HepG2 (cell line): ENCODE data around the gene ACSL5. TPM values are rescaled to one million over a fixed set of nuclear protein-coding genes. Genes with fewer than 3 reads are reported as not detected.

ENCODE experiments used
- ARID3A ChIP-seq: IDR thresholded peaks from 2 replicates; pipeline ENCODE4 v1.6.1; 2012; ENCODE audit warnings: low read depth, low read length, improper control_type of control experiment
- E2F5 ChIP-seq: sonication (generic); formaldehyde crosslinking; conservative IDR thresholded peaks from 2 replicates; pipeline ENCODE4 v1.4.0; 2020; ENCODE audit warnings: missing genetic modification reagents
- EED ChIP-seq: sonication (generic); formaldehyde crosslinking; IDR thresholded peaks from 2 replicates; pipeline ENCODE4 v1.5.0; 2020; ENCODE audit warnings: mild to moderate bottlenecking, missing genetic modification reagents
- HIVEP1 ChIP-seq: sonication (generic); formaldehyde crosslinking; IDR thresholded peaks from 2 replicates; pipeline ENCODE4 v1.4.0; 2020; ENCODE audit warnings: mild to moderate bottlenecking, missing genetic modification reagents
- JARID2 ChIP-seq: sonication (generic); formaldehyde crosslinking; IDR thresholded peaks from 2 replicates; pipeline ENCODE4 v1.8.1; 2023; ENCODE audit warnings: missing genetic modification reagents, inconsistent platforms; ENCODE audit not compliant: insufficient replicate concordance
- KLF13 ChIP-seq: sonication (generic); formaldehyde crosslinking; IDR thresholded peaks from 2 replicates; pipeline ENCODE4 v1.4.0; 2020; ENCODE audit warnings: mild to moderate bottlenecking, missing genetic modification reagents
- MXD3 ChIP-seq: IDR thresholded peaks from 2 replicates; pipeline ENCODE4 v1.6.1; 2016; ENCODE audit warnings: mild to moderate bottlenecking, missing biosample characterization, missing genetic modification reagents
- SOX13 ChIP-seq, 3 experiments: fragments of 450-650 bp in 1 of 3; sonication (generic) in 1 of 3; formaldehyde crosslinking in 1 of 3; IDR thresholded peaks in 2 of 3; conservative IDR thresholded peaks in 1 of 3; 2 replicates each; pipeline versions ENCODE4 v1.5.0 to v1.6.1; 2016 to 2020; ENCODE audit warnings: antibody characterized with exemption in 1 of 3, mild to moderate bottlenecking in 1 of 3, missing compliant biosample characterization in 1 of 3, missing genetic modification reagents in 1 of 3, moderate library complexity in 1 of 3
- TBX2 ChIP-seq: sonication (generic); formaldehyde crosslinking; IDR thresholded peaks from 2 replicates; pipeline ENCODE4 v1.5.0; 2020; ENCODE audit warnings: missing genetic modification reagents, mild to moderate bottlenecking, borderline replicate concordance
- ZBTB2 ChIP-seq: sonication (generic); formaldehyde crosslinking; IDR thresholded peaks from 2 replicates; pipeline ENCODE4 v1.8.0; 2022; ENCODE audit warnings: low read depth, missing genetic modification reagents
- ZBTB39 ChIP-seq: sonication (generic); formaldehyde crosslinking; IDR thresholded peaks from 2 replicates; pipeline ENCODE4 v1.5.0; 2020; ENCODE audit warnings: missing genetic modification reagents
- ZEB1 ChIP-seq: IDR thresholded peaks from 2 replicates; pipeline ENCODE4 v1.6.1; 2012; ENCODE audit warnings: mild to moderate bottlenecking, low read depth, inconsistent platforms; ENCODE audit not compliant: insufficient replicate concordance
- ZFP1 ChIP-seq: IDR thresholded peaks from 2 replicates; pipeline ENCODE4 v1.6.1; 2016
- ZFP36 ChIP-seq: fragments of 150-350 bp; IDR thresholded peaks from 2 replicates; pipeline ENCODE4 v1.6.1; 2018; ENCODE audit warnings: borderline replicate concordance, low read length, low read depth; ENCODE audit not compliant: partially characterized antibody
- ZFX ChIP-seq: sonication (generic); formaldehyde crosslinking; IDR thresholded peaks from 2 replicates; pipeline ENCODE4 v1.4.0; 2020; ENCODE audit warnings: mild to moderate bottlenecking, low read depth, missing genetic modification reagents, moderate library complexity
- ZNF317 ChIP-seq: sonication (generic); formaldehyde crosslinking; IDR thresholded peaks from 2 replicates; pipeline ENCODE4 v1.5.0; 2020; ENCODE audit warnings: mild to moderate bottlenecking, missing genetic modification reagents
- ZNF44 ChIP-seq: sonication (generic); formaldehyde crosslinking; IDR thresholded peaks from 2 replicates; pipeline ENCODE4 v1.5.1; 2020; ENCODE audit warnings: mild to moderate bottlenecking, missing genetic modification reagents
- ZNF512 ChIP-seq: sonication (generic); formaldehyde crosslinking; IDR thresholded peaks from 2 replicates; pipeline ENCODE4 v1.4.0; 2020; ENCODE audit warnings: mild to moderate bottlenecking, missing genetic modification reagents
- ZNF883 ChIP-seq: sonication (generic); formaldehyde crosslinking; IDR thresholded peaks from 2 replicates; pipeline ENCODE4 v1.5.1; 2020; ENCODE audit warnings: mild to moderate bottlenecking, missing genetic modification reagents; ENCODE audit errors: not compliant biosample characterization
- polyA plus RNA-seq, 8 experiments: library from polyadenylated mRNA; depleted of rRNA in 3 of 8; stranded (reverse) in 7 of 8; unstranded in 1 of 8; fragments of >200 nt; fragmentation: Illumina TruSeq in 4 of 8; extraction: Trizol in 4 of 8; gene quantifications; 2 replicates each; pipeline versions ENCODE4 v1.2.1 to v1.2.3, GENCODE V29; 2011 to 2016; ENCODE audit warnings: low read depth in 4 of 8, missing spikeins in 1 of 8, mixed read lengths in 1 of 8; ENCODE audit not compliant: insufficient read depth in 1 of 8
- total RNA-seq, 5 experiments: library from RNA; depleted of rRNA; stranded (reverse); fragments of >200 nt; fragmentation: Illumina TruSeq; extraction: Trizol; gene quantifications; 2 replicates each; pipeline ENCODE4 v1.2.3, GENCODE V29; 2016; ENCODE audit warnings: low read depth in 1 of 5

ACSL5 gene
- total and polyA plus RNA-seq, 2 of the 13 experiments (the other 11 are each of a cell fraction or from before 2014, with no cell fraction given): 56.4 to 82.5 TPM

- TF ChIP-seq E2F5 (0 out of 2 replicates have a peak, but pooled peaks have one; percentile 48), HIVEP1 (CRISPR knock-in tag) (peak; percentile 57; the same call in 1 of the 2 replicates), SOX13 (IDR thresholded peaks at IDR 0.05) (no peak), SOX13 (CRISPR knock-in tag; conservative IDR thresholded peaks at IDR 0.05 in 1 of 2, IDR thresholded peaks at IDR 0.05 in 1 of 2) (no peak; a peak in 1 of 4 replicates), TBX2 (CRISPR knock-in tag) (peak; percentile 15; the same call in 1 of the 2 replicates), ZBTB2 (CRISPR knock-in tag) (peak; percentile 63; the same call in 1 of the 2 replicates), ZNF883 (CRISPR knock-in tag) (no peak), ZFP36 (no peak), ZEB1 (no peak), JARID2 (CRISPR knock-in tag) (no peak), MXD3 (CRISPR knock-in tag) (peak; percentile 46; the same call in 1 of the 2 replicates), ZBTB39 (CRISPR knock-in tag) (no peak), ZFX (peak; percentile 61), ZNF512 (CRISPR knock-in tag) (no peak), EED (CRISPR knock-in tag) (peak; percentile 9; the same call in 1 of the 2 replicates), ARID3A (no peak), ZNF44 (CRISPR knock-in tag) (no peak), KLF13 (CRISPR knock-in tag) (no peak), ZNF317 (CRISPR knock-in tag) (peak; percentile 48; the same call in 1 of the 2 replicates), ZFP1 (CRISPR knock-in tag) (0 out of 2 replicates have a peak, but pooled peaks have one; percentile 20)
Observed at GRCh38 chr10:112446855-112447619, 73.1 kb downstream of the ACSL5 start, which contains the start of the genes VTI1A and ZDHHC6 (continued).
